Lower leg skin (tissue), 3 donors: ENCODE measurements around the gene STEAP1B.
"Not testable (repeated sequence)": the region's sequence is repeated elsewhere in the genome, so short reads cannot be mapped to it uniquely, and the experiment has no call there.

Source experiments
- POLR2A ChIP-seq, 2 donors: fragments of 450-650 bp; IDR thresholded peaks; one replicate each; pipeline ENCODE4 v1.6.1; 2016 to 2017; ENCODE audit warnings: antibody characterized with exemption in 2 of 2, mild to moderate bottlenecking in 1 of 2, moderate library complexity in 1 of 2
- TF ChIP-seq, protein P1 (sequence below), 3 donors: fragments of 450-650 bp; IDR thresholded peaks; one replicate each; pipeline ENCODE4 v1.5.1; 2016; ENCODE audit warnings: antibody characterized with exemption in 3 of 3, mild to moderate bottlenecking in 3 of 3, moderate library complexity in 2 of 3

DNA sequence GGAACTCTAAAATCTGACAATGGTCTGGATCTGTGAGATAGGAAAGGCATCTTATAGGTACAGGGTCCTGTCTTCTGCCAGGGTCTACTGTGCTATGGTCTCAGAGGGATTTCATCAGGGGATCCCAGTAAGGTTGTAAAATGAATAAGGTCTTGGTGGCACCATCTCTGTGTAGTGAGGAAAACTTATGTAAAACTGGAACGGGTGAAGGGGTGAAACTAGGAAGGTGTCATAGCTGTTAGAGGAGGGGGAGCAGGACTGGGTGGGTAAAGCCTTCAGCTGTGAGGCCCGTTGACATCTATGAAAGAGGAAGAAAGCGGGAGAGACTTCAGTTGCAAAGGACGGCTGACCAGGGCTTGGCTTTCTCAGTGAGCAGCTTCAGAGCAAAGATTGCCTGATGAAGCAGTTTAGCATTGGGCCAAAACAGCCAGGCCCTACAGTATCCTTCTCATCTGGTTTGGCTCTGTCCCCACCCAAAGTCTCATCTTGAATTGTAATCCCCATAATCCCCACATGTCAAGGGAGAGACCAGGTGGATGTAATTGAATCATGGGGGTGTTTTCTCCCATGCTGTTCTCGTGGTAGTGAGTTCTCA is 24.5 kb upstream of the STEAP1B start:
- TF ChIP-seq POLR2A (IDR thresholded peaks at IDR 0.05) = not testable (repeated sequence)
- TF ChIP-seq, protein P1, sequence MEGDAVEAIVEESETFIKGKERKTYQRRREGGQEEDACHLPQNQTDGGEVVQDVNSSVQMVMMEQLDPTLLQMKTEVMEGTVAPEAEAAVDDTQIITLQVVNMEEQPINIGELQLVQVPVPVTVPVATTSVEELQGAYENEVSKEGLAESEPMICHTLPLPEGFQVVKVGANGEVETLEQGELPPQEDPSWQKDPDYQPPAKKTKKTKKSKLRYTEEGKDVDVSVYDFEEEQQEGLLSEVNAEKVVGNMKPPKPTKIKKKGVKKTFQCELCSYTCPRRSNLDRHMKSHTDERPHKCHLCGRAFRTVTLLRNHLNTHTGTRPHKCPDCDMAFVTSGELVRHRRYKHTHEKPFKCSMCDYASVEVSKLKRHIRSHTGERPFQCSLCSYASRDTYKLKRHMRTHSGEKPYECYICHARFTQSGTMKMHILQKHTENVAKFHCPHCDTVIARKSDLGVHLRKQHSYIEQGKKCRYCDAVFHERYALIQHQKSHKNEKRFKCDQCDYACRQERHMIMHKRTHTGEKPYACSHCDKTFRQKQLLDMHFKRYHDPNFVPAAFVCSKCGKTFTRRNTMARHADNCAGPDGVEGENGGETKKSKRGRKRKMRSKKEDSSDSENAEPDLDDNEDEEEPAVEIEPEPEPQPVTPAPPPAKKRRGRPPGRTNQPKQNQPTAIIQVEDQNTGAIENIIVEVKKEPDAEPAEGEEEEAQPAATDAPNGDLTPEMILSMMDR (IDR thresholded peaks at IDR 0.05) = not testable (repeated sequence)
